Measurements from ENCODE around the gene UROC1.

DNA sequence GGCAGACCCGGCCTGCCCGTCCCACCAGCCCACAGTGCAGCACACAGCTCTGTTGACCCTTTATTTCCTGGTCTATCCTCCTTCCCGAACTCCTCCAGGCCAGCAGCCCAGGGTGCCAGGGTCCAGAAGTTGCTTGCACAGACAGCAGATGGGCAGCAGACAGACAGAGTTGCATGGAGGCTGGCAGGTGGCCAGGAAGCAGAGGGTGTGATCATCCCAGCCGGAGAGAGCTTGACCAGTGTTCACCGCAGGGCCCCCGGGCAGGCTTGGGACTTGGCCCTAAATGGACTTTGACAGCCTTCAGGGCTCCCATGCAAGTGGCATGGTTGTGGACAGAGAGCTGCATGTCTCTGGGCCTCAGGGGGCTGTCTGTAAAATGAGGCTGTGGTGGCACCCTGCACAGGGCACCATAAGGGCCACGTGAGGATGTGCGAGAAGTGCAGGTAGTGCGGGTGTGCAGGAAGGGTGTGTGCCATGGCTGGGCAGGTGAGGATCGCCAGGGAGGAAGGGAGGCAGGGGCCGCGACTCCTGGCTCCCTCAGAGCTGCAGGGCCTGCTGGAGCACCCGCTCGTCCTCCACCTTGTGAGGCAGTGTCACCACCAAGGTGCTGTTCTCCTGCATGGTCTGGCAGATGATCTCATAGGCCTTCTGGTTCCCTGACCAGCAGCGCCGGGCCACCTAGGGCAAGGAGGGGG lies 35.6 kb downstream of the UROC1 start:
- TF ChIP-seq, protein P1, sequence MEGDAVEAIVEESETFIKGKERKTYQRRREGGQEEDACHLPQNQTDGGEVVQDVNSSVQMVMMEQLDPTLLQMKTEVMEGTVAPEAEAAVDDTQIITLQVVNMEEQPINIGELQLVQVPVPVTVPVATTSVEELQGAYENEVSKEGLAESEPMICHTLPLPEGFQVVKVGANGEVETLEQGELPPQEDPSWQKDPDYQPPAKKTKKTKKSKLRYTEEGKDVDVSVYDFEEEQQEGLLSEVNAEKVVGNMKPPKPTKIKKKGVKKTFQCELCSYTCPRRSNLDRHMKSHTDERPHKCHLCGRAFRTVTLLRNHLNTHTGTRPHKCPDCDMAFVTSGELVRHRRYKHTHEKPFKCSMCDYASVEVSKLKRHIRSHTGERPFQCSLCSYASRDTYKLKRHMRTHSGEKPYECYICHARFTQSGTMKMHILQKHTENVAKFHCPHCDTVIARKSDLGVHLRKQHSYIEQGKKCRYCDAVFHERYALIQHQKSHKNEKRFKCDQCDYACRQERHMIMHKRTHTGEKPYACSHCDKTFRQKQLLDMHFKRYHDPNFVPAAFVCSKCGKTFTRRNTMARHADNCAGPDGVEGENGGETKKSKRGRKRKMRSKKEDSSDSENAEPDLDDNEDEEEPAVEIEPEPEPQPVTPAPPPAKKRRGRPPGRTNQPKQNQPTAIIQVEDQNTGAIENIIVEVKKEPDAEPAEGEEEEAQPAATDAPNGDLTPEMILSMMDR (conservative IDR thresholded peaks at IDR 0.05), result no peak
- TF ChIP-seq EZH2 (IDR thresholded peaks at IDR 0.05; ENCODE audit: low read depth), result no peak

All from PC-9 (cell line).